ENCODE measurements around the gene TFAP2A. TPM values are rescaled to one million over a fixed set of nuclear protein-coding genes. Genes with fewer than 3 reads are reported as not detected.
A peak's percentile ranks its signal among the peaks of the same experiment; 100 is the strongest.

Gene TFAP2A
- total and polyA plus RNA-seq, 10 donors: 0.04 to 0.94 (median 0.23) TPM; not detected in 4

DNA sequence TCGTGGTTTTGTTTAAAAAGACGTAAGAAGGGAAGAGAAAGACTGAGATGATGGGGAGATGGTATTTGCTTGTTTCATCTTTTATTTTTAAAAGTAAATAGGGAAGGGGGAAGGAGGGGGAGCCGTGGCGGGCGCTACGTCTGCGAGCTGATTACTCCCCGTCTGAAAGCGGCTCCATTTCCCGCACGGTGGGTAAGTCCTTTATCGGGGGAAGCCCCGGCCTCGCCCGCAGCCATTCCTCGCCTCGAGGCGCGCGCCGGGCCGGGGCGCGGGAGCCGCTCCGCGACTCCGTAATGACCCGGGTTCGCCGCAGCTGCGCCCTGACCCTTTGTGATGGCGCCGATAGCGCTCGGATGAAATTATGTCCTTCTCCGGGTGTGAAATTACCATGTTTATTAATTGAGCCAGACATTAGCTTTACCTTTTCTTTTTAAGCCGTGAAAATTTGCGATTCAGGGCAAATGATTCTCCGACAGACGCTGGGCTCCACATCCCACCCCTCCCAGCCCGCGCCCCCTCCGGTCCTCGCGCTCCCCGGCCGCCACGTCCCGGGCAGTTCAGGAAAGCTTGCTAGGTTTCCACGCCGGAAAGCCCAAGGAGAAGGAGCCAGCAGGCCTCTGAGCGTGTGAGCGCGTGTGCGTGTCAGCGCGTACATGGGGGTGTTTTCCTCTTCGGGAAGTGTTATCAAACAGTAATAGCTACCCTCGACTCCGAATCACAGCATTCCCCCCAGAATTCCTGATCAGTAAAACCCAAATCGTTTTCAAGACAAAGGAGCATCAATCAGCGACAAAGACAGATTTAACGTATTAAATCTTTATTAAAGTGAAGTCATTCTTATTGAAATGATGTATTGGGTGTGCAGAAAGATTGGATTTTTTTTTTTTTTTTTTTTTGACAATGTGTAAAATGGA, 30.0 kb downstream of the TFAP2A start:
- no peaks in the 10 kb centered on the region for H3K36me3 ChIP-seq
- H3K4me3 ChIP-seq: peak overlapping the region in 1 of 8 donors; percentile 9
- peaks cover 0 to 11% (median 0%) of the 10 kb centered on the region in 8 donors for H3K9me3 ChIP-seq
- intact Hi-C loops (cut with DNase I; ENCODE audit: low total_unique reads): no loop called here
- peaks cover 20 to 100% (median 94%) of the 10 kb centered on the region in 7 donors for H3K27me3 ChIP-seq (replicated peaks in 1 of 7)
- DNase-seq: no peak
- peaks cover 0 to 31% (median 11%) of the 10 kb centered on the region in 6 donors for H3K4me1 ChIP-seq
- TF ChIP-seq, protein P1, sequence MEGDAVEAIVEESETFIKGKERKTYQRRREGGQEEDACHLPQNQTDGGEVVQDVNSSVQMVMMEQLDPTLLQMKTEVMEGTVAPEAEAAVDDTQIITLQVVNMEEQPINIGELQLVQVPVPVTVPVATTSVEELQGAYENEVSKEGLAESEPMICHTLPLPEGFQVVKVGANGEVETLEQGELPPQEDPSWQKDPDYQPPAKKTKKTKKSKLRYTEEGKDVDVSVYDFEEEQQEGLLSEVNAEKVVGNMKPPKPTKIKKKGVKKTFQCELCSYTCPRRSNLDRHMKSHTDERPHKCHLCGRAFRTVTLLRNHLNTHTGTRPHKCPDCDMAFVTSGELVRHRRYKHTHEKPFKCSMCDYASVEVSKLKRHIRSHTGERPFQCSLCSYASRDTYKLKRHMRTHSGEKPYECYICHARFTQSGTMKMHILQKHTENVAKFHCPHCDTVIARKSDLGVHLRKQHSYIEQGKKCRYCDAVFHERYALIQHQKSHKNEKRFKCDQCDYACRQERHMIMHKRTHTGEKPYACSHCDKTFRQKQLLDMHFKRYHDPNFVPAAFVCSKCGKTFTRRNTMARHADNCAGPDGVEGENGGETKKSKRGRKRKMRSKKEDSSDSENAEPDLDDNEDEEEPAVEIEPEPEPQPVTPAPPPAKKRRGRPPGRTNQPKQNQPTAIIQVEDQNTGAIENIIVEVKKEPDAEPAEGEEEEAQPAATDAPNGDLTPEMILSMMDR (IDR thresholded peaks at IDR 0.05 in 8 of 11, conservative IDR thresholded peaks at IDR 0.05 in 3 of 11): no peak
- no peak for TF ChIP-seq POLR2A (IDR thresholded peaks at IDR 0.05)
- no peak for TF ChIP-seq POLR2AphosphoS5 (IDR thresholded peaks at IDR 0.05)
- no peak overlapping the region for H3K27ac ChIP-seq
- 8 to 12% (median 10%) methylated on average over 58 to 64 of the region's 64 CpGs for WGBS, 5 donors

DNA sequence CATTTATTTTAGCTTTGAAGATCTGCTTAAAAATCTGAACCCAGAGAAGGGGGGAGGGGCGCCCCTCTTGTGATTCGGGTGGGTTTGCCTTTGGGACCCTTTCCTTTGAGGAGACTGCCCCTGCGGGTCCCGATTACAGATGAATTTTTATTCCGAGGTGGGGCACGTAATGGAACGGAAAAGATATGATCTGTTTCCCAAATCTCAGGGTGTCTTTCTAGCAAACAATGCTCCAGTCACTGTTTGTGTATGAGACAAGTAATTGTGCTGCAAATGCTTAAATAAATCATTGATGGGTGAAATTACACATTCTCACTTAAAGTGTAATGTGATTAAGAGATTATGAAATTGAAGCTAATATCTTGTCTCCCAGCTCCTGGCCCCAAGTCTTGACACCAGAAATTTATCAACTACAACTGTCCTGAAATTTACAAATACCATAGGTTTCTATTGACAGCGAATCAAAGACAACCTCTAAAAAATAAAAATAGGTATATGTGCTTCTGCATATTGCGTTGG, 30.7 kb downstream of the TFAP2A start:
- Histone ChIP-seq H3K27ac (no peak overlapping the region), H3K9me3 (peaks cover 0 to 10% (median 0%) of the 10 kb centered on the region in 8 donors), H3K4me1 (peaks cover 0 to 31% (median 11%) of the 10 kb centered on the region in 6 donors), H3K36me3 (no peaks in the 10 kb centered on the region), H3K4me3 (no peak overlapping the region), H3K27me3 (replicated peaks in 1 of 7) (peaks cover 20 to 100% (median 88%) of the 10 kb centered on the region in 7 donors)
- TF ChIP-seq, protein P1 (IDR thresholded peaks at IDR 0.05 in 8 of 11, conservative IDR thresholded peaks at IDR 0.05 in 3 of 11): no peak
- TF ChIP-seq POLR2A (IDR thresholded peaks at IDR 0.05): no peak
- no peak for TF ChIP-seq POLR2AphosphoS5 (IDR thresholded peaks at IDR 0.05)
- DNase-seq: no peak
- intact Hi-C loops (cut with DNase I; ENCODE audit: low total_unique reads): no loop called here
- 4 to 12% (median 11%) methylated on average over 9 of the region's 9 CpGs for WGBS, 5 donors

DNA sequence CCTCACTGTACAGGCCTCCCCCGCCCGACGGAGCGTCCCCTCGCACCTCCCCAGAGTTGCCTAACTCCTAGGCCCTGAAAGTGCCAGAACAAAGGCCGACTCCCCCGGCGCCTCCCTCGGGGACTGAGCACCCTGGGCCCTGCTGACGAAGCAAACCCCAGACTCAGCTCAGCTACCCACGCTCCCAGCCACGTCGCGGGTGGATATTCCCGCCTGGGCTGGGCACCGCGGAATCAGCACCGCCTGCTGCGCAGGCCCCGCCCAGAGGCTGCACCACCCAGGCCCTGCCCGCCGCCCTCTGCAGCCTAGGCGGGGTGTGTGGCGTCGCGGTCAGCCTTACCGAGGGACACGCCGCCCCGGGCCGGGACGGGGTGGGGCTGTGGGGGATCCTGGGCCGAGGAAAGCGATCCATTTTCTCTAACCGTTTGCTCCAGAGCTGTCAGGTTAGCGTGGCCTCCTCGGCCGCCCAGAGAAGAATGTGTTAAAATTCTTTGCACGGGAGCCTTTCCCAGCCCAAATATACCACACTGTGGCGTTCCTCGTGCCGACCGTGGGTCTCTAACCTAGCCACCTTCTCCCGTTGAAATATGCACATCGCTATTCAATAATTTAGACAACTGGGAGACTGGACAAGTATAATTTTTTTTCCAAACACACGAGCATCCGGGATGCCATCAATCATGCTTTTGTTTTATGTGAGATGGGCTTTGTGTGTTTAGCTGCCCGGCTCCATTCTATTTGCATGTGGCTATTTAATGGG, 31.4 kb downstream of the TFAP2A start:
- intact Hi-C loops (cut with DNase I; ENCODE audit: low total_unique reads): no loop called here
- peaks cover 0 to 10% (median 0%) of the 10 kb centered on the region in 8 donors for H3K9me3 ChIP-seq
- H3K36me3 ChIP-seq: no peaks in the 10 kb centered on the region
- peak overlapping the region in 2 of 8 donors; percentile 2 to 40 for H3K4me3 ChIP-seq
- TF ChIP-seq, protein P1 (IDR thresholded peaks at IDR 0.05 in 8 of 11, conservative IDR thresholded peaks at IDR 0.05 in 3 of 11): no peak
- TF ChIP-seq POLR2AphosphoS5 (IDR thresholded peaks at IDR 0.05) (no peak), POLR2A (IDR thresholded peaks at IDR 0.05) (no peak)
- H3K27me3 ChIP-seq (replicated peaks in 1 of 7): peaks cover 20 to 100% (median 86%) of the 10 kb centered on the region in 7 donors
- DNase-seq: no peak
- peaks cover 0 to 31% (median 11%) of the 10 kb centered on the region in 6 donors for H3K4me1 ChIP-seq
- no peak overlapping the region for H3K27ac ChIP-seq
- WGBS, 5 donors: 5 to 8% (median 5%) methylated on average over 21 to 48 of the region's 48 CpGs

Measured in spleen (tissue), 11 donors.